HG02973 (cell line): ENCODE results near the gene ARFRP1.
"Not testable (repeated sequence)": the region's sequence is repeated elsewhere in the genome, so short reads cannot be mapped to it uniquely, and the experiment has no call there.

ENCODE experiments used
- ATAC-seq: cut with Tn5 transposase; IDR thresholded peaks from one replicate; pipeline ENCODE4 v1.9.1; 2021; ENCODE audit warnings: moderate library complexity; ENCODE audit not compliant: unreplicated experiment

Gene ARFRP1

DNA sequence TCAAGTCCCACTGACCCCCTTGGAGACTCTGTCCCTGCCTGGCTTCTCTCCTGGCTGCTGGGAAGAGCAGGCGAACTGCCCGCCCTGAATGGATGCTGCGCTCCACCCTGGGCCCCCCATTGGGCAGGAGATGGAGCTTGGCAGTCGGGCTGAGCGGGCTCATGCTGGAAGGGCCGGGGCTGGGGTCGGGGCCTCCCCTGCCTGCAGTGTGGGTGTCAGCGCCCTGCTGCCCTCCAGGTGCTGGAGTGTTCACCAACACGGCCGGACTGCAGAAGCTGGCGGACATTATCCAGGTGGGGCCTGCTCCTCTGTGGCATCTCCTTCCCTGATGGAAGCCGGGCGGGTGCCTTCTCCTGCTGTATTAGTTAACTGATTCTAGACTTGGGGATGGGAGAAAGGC lies 27.3 kb downstream of the ARFRP1 start:
- no peak for ATAC-seq

DNA sequence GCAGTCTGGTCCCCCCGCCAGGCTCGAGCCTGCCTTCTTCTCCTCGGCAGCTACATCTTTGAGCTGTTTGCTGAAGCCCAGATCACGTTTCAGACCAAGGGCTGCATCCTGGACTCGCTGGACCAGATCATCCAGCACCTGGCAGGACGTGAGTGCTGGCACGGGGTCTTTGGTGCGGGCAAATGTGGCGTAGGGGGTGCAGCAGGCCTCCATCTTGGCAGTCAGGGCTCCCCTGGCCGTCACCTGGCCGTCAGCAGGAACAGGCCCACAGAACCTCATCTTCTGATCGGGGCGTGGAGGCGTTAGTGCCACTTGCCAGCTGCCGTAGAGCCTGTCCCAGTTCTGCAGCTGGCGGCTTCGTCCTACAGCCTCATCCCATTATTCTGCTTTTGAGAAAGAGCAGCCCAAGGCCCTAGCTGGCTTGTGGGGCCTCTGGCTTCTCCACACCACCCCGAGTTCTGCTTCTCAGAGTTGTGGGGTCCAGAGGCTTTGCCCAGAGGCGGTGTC lies 27.9 kb downstream of the ARFRP1 start:
- ATAC-seq: no peak

DNA sequence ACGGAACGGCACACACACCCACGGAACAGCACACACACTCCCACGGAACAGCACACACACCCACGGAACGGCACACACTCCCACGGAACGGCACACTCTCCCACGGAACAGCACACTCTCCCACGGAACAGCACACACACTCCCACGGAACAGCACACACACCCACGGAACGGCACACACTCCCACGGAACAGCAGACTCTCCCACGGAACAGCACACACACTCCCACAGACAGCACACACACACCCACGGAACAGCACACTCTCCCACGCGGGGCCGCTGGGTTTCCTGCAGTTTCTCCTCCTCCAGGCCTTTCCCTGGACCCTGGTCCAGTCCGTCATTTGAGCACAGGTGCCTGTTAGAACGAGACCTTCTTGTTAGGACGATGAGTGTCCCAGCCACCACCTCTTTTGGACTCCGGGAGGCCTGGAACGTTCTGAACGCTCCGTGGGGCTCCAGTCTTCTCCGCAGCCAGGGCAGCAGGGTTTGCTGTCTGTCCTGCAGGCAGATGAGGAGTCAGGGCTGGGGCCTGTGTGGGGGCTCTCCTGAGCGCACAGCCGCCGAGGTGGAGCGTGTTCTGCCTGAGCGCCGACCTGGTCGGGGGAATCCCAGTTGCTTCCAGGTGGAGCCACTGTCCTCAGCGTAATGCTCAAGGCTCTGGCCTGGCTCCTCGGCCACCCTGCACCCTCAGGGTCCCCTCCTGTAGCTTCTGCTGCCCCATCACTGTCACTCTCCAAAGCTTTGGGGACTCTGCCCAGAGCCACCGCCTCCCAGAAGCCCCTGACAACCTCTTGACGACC lies 28.9 kb downstream of the ARFRP1 start:
- ATAC-seq: no peak

DNA sequence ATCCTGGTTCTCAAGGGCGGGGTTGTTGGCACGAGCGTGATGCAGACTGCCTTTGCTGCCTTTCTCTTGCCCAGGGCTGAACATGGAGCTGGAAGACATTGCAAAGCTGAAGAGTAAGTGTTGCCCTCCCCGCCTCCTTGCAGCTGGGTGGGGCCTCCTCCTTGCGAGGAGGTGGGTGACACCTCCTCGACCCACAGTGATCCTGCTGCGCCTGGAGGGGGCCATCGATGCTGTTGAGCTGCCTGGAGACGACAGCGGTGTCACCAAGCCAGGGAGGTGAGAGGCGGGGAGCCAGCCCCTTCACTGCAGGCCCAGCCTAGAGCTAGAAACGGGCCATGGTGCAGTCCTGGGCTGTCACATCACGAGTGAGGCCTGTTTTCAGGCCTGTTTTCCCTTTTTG lies 29.7 kb downstream of the ARFRP1 start:
- no peak for ATAC-seq

DNA sequence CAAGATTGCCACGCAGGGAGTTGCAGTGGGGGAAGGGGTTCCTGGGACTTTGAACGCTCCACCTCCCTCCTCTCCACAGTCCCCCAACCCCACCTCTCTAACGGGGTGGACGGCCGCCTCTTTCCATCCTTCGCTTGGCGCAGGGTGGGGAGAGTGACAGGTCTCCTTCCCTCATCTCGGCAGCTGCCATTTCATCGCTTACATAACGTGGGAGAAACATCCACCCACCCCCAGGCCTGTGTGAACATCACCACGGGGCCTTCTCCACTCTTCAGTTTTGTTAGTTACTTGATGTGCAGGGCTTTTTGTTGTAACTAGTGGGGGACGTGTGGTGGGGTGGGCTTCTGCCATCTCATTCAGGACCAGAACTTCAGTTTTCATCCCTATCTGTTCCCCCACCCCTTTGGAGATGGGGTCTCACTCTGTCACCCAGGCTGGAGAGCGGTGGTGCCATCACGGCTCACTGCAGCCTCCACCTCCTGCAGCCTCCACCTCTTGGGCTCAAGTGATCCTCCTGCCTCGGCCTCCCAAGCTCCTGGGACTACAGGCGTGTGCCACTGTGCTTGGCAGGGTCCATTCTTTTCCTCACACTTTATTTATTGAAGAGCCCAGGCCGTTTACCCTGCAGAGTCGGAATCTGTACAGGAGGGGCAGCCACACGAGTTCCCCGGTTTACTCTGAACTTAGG lies 32.0 kb downstream of the ARFRP1 start:
- ATAC-seq: no peak

DNA sequence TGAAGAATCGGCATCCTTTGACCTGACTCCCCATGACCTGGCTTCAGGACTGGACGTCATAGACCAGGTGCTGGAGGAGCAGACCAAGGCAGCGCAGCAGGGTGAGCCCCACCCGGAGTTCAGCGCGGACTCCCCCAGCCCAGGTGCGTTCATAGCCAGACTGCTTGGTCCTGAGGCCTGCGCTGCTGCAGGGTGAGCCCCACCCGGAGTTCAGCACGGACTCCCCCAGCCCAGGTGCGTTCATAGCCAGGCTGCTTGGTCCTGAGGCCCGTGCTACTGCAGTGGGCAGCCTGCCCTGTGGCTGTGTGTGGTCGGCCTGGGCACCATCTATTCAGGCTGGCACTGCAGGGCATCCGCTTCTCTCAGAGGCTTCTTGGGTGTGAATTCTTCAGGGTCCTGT lies 33.8 kb downstream of the ARFRP1 start:
- ATAC-seq: no peak

DNA sequence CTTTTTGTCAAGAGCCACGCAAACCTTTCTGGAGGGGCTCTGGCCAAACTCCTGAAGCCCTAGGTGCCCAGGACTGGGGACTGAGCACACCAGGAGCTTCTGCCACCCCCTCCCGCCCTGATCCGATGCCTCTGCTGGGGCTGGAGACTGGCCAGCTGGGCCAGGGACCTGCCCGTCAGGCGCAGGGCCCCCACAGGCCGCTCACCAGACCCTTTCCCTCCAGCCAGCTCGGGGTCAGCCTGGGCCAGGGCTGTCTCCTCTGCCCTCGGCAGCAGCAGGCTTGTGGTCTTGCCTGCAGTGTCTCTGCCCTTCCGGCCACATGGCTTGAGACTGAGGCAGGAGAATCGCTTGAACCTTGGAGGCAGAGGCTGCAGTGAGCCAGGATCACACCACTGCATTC lies 35.1 kb downstream of the ARFRP1 start:
- no peak for ATAC-seq

DNA sequence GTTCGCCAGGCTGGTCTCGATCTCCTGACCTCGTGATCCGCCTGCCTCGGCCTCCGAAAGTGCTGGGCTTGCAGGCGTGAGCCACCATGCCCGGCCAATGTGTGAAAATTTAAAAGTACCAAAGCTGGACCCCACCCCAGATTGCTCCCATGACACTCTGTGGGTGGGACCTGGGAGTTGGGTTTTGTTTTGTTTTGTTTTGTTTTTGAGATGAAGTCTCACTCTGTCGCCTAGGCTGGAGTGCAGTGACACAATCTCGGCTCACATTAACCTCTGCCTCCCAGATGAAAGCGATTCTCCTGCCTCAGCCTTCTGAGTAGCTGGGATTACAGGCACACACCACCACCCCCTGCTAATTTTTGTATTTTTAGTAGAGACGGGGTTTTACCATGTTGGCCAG lies 36.1 kb downstream of the ARFRP1 start:
- not testable (repeated sequence) for ATAC-seq

DNA sequence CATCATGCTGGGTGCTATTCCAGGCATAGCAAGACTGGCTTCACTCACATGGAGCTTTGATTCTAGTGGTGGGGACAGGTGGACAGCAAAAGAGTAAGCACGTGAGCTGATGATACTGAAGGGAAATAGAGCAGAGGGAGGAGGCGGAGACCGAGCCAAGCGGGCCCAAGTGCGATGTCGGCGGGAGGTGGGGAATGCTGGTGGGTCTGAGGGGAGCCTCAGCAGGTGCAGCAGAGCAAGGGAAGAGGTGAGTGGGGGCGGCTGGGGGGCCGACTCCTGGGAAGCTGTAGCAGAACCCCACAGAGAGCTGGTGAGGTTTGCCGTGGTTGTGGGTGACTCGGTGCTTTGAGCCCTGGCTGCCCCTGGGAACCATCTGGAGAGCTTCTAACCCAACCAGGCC lies 39.4 kb downstream of the ARFRP1 start:
- ATAC-seq: no peak

DNA sequence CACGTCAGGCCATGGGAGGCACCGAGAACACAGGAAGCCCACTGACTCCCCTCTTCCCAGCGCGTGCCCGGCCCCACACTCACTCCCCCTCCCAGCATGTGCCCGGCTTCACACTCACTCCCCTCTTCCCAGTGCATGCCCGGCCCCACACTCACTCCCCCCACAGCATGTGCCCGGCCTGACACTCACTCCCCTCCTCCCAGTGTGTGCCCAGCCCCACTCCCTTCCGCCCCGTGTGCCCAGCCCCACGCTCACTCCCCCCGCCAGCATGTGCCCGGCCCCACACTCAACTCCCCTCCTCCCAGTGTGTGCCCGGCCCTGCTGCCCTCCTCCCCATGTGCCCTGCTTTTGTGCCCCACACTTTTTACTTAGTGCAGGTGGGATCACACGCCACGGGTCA lies 39.9 kb downstream of the ARFRP1 start:
- no peak for ATAC-seq

DNA sequence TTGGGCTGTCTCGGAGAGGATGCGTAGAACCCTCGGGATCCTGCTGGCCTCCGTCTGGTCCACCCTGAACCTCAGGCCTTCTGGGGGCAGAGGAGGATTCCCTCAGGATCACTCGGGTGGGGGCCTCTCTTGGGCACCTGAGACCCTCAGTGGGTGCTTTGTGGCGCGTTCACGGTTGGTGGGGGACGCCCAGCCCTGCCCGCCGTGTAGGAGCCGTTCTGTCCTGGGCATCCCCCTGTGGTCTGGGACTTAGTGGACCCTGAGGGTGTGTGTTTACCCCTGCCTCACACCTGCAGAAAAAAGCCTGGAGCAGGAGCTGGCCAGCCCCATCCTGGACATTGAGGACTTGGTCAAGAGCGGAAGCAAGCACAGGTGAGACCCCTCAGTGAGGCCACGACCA lies 42.1 kb downstream of the ARFRP1 start:
- ATAC-seq: no peak

DNA sequence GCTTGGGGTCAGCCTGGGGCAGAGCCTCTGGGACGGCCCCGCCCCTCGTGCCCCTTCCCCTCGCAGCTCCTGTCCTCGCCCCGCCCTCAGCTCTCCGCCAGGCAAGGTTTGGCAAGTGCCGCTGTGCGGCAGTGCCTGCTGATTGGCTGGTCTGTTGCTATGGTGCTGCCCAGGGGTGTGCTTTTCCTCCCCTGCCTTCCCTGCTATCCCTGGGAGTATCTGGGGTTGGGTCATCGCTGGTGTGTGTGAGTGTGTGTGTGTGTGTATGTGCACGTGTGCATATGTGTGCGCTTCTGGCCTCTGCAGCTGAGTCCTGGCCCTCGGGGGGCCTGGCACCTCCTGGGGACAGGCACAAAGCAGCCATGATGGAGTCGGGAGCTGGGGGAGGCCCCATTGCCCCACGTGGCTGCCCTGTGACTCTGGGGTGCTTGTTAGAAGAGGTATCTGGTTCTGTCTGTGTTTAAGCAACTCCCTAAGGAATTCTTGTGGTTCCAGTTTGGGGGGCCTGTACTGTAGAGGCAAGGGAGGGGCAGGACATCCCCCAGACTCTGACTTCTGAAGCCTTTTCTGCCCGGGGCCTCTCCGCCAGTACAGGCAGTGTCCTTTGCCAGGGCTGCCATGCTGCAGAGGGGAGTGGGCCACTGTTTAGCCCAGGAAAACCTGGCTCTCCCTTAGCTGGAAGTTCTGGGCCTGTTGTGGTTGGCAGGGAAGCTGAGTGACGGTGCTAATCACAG lies 42.7 kb downstream of the ARFRP1 start:
- ATAC-seq: no peak

DNA sequence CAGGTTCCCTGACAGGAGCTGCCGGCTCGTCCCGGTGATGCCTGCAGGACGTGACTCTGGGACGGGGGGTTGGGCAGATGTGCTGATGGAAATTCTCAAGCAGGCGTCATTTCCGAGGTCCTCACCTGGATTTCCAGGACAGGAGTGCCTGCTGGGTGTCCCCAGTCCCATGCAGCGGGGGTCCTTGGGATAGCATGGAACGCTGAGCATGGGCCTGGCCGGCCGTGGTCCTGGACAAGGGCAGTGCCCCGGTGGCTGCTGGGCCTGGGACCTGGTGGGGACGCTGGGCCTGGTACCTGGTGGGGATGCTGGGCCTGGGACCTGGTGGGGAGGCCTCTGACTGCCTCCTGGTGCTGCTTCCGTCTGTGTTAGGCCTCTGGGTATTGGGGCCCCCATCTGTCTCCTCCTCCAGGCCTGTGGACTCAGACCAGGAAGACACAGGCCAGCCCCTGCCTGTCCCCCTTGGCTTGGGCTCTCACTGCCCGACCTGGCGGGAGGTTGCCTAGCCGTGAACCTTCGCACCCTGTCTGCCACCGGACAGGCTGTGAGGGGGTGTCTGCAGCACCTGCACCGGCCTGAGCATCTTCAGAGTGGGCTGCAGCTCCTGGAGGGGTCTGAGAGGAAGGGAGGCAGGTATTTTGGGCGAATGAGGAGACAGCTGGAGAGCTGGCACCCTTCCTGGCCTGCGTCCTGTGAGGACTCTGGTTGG lies 43.5 kb downstream of the ARFRP1 start:
- ATAC-seq: no peak

DNA sequence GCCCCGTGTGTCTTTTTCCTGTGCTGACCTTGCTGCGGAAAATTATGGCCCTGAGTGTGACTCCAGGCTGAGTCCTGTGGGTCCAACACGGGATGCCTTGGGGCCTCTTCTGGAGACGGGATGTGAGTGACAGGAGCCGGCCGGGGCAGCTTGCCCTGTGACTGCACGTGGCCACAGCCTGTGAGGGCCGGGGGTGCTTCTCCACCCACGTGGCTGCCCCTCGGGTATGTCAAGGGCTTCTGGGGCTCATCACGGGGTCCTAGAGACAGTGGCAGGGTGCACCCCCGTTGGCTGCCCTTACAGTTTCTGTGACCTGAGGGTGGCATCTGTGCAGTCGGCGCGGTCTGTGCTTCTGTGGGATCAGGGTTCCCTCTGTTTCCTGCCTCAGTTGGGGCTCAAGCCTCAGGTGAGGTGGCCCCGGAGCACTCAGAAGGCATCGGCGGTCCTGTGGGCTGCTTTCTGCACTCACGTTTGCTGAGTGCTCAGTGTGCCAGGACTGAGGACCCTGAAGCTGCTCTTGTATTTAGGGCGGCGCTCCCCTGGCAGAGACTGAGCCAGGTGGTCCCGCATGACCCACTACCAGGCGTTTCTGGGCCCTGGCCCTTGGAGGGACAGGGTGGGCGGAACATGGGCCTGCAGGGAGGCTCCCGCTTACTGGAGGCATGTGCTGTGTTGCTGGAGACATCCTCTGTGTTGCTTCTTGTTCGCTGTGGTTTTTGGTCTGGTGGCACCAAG lies 44.3 kb downstream of the ARFRP1 start:
- no peak for ATAC-seq

DNA sequence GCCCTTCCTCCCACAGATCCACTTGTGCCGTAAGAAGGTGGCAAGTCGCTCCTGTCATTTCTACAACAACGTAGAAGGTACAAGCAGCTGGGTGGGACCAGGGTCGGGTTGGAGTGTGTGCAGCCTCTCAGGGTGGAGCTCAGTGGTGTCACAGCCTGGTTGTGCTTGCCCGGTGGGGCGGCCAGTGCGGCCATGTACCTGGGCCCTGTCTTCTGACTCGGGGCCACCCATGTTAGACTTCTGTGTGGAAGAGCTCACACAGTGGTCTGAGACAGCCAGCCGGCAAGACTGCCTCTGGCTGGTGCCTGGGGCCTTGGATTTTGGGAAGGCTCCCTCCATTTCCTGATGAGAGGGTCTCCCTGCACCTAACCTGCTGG lies 45.0 kb downstream of the ARFRP1 start:
- no peak for ATAC-seq

DNA sequence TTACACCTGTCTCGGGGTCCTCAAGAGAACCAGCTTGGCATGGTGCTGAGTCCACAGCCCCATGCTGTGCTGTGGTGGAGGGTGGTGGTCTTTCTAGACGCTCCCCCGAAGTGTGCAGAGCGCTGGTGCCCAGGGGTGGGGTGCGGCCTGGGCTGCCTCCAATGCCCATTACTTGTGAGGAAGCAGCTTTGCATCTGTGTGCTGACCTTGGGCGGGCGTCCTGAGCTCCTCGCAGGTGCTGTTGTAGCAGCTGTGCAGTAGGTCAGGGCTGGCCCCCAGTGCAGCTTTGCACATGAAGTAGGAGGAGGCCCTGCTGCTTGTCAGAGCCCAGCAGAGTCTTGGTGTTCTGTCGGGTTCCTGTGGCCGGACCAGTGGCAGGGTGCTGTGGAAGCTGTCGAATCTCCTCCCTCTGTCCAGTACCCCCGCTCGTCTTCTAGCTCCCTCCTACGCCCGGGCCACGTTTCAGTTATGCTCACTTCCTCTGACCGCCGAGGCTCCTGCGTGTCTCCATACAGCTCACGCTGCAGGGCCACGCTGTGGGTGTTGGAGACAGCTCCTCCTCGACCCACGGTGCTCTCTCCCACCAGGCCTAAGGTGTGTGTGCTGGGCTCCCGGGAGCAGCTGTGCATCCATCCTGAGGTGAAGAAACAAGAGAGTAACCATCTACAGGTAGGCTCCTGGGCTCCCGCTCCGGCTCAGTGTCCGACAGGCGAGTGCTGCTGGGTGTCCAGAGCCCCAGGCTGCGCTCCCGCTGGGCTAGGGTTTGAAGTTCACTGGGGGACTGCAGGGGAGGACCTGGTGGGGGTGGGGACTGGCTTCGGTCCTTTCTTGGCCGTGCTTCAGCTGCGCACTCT lies 45.6 kb downstream of the ARFRP1 start:
- no peak for ATAC-seq

DNA sequence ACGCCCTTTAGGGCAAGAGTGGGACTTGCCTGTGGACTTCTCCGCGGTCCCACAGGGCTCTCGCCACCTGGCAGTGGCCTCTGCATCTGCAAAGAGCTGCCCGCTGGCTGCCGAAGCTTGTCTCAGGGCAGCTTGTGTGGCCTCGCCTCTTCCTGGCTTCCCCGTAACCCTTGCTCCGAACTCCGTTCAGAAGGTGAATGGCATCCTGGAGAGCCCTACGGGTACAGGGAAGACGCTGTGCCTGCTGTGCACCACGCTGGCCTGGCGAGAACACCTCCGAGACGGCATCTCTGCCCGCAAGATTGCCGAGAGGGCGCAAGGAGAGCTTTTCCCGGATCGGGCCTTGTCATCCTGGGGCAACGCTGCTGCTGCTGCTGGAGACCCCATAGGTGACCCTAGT lies 46.7 kb downstream of the ARFRP1 start:
- no peak for ATAC-seq

DNA sequence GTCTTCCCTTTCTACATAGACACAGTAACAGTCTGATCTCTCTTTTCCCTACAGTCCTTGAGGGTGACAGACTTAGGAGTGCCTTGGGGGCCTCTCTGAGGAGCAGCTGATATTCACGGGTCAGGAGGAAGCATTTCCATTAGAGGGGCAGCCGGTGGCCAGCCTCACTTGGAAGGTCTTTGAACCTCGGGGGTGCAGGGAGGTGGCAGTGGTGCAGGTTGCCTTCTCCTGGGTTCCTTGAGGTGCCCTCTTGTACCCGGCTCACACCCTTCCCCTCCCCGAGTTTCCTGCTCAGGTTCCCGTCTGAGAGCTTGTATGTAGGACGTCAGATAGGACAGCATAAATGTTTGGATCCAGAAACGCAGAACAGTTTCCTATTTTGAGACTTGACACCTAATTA lies 47.2 kb downstream of the ARFRP1 start:
- no peak for ATAC-seq

DNA sequence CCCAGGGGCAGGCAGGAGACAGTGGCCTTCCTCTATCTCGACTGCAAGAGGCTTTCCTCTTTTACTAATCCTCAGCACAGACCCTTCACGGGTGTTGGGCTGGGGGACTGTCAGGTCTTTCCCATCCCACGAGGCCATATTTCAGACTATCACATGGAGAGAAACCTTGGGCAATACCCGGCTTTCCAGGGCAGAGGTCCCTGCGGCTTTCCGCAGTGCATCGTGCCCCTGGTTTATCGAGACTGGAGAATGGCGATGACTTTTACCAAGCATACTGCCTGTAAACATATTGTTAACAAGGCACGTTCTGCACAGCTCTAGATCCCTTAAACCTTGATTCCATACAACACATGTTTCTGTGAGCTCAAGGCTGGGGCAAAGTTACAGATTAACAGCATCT lies 47.6 kb downstream of the ARFRP1 start:
- not testable (repeated sequence) for ATAC-seq

DNA sequence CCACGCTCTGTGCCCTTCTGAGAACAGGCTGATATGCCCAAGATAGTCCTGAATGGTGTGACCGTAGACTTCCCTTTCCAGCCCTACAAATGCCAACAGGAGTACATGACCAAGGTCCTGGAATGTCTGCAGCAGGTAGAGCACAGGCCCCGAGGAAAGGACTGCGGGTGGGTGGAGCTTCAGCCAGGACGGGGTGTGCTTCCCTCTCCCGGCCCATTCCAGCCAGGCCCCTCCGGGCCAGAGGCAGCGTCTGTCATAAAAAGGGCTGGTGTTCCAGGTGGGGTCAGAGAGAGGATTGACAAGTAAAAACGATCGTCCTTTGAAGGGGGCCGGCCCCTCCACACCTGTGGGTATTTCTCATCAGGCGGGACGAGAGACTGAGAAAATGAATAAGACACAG lies 48.4 kb downstream of the ARFRP1 start:
- no peak for ATAC-seq
